Nephron (organoid): ENCODE measurements around the gene PPOX.

Source experiments
- H3K27ac Mint-ChIP-seq, 3 experiments: 2 replicates each; pipeline ENCODE4 v1.8.0; 2020; ENCODE audit warnings: mixed read lengths in 3 of 3, mild to moderate bottlenecking in 2 of 3, moderate library complexity in 1 of 3
- H3K27me3 Mint-ChIP-seq: 2 replicates; pipeline ENCODE4 v1.8.0; 2021; ENCODE audit warnings: low read depth, mild to moderate bottlenecking, moderate library complexity, mixed read lengths
- H3K36me3 Mint-ChIP-seq: 2 replicates; pipeline ENCODE4 v1.8.0; 2020; ENCODE audit warnings: low read depth, mixed read lengths
- H3K4me1 Mint-ChIP-seq: 2 replicates; pipeline ENCODE4 v1.8.0; 2020; ENCODE audit warnings: mixed read lengths
- H3K4me3 Mint-ChIP-seq, 3 experiments: 2 replicates each; pipeline ENCODE4 v1.8.0; 2020; ENCODE audit warnings: mild to moderate bottlenecking in 3 of 3, mixed read lengths in 3 of 3, moderate library complexity in 2 of 3
- H3K9me3 Mint-ChIP-seq: 2 replicates; pipeline ENCODE4 v1.8.0; 2020; ENCODE audit warnings: mixed read lengths
- TF ChIP-seq, protein P1 (sequence below), 3 experiments: fragments of 200-600 bp; sonication (generic); IDR thresholded peaks; one replicate each; pipeline ENCODE4 v1.5.0; 2021; ENCODE audit warnings: antibody characterized with exemption in 3 of 3; ENCODE audit not compliant: unreplicated experiment in 3 of 3

The PPOX gene

DNA sequence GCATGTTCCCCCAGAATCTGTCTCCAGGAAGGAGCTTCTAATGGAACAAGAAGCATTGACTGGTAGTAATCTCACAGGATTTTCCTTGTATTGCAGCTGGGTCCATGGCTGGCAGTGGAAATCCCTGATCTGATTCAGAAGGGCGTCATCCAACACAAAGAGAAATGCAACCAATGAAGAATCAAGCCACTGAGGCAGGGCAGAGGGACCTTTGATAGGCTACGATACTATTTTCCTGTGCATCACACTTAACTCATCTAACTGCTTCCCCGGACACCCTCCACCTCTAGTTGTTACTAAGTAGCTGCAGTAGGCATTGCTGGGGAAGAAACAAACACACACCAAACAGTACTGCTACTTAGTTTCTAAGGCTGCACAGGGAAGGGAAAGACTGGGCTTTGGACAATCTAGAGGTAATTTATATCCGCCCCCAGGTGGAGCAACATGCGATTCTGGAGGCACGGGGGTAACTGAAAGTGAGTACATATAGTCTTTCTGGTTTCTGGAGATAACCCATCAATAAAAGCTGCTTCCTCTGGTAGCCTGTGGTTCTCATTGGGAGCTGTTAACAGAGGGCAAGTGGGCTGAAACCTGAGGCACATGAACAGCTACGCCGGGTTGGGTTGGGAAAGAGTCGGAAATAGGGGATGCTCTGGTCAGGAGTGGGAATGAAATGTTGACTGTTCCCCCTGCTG is 7.8 kb upstream of the PPOX start:
- Mint-ChIP-seq H3K27ac (peak overlapping the region; percentile 88 to 95 (median 91)), H3K4me3 (peak overlapping the region; percentile 91 to 96 (median 92)), H3K36me3 (peaks cover 59% of the 10 kb centered on the region)

DNA sequence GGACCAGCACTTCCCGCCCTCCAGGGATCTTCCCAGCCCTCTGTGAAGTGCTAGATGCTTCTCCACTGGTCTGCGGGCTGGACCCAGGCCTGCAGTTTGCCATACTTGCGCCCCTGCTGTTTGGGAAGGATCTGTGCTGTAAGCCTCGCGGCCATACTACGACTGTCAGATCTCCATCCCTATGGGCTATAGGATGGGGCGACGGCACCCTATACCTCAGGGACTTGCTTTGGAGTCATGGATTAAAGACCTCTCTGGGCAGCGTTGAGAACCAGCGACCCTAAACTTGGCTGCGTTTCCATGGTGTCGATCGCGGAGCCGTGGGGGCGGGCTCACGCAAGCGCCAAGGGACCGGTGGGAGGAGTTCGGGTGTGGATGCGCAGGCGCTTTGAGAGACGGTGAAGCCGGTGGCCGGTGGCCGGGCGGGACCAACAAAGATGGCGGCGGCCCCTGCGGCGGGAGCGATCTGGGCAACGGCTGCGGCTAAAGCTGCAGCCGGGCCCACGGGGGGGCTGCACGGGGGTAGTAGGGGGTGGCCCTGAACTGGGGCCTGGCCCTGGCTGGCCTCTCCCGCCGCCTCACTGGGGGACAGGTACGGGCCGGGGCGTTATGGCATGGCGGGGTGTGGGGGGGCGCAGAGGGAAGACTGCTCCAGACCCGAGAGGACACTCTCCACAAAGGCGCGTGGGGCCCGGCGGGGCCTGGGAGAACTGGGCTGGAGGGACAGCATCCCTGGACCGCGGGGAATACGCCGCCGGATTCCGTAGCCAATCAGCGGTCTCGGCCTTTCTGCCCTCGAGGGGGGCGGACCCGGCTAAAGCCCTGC is 6.9 kb upstream of the PPOX start, which contains the start of gene USP21:
TSS of gene USP21 (plus strand) at position 414 of the 826 bp plus-strand sequence. CDS start 1,141 bp downstream, outside the sequence.
- Mint-ChIP-seq H3K27ac (peak within 1 kb of the TSS; percentile 88 to 95 (median 91)), H3K4me3 (peak within 1 kb of the TSS; percentile 91 to 96 (median 92)), H3K27me3 (no peaks in the 10 kb centered on the region), H3K36me3 (peaks cover 66% of the 10 kb centered on the region), H3K9me3 (no peaks in the 10 kb centered on the region), H3K4me1 (peaks cover 55% of the 10 kb centered on the region)
- TF ChIP-seq, protein P1, sequence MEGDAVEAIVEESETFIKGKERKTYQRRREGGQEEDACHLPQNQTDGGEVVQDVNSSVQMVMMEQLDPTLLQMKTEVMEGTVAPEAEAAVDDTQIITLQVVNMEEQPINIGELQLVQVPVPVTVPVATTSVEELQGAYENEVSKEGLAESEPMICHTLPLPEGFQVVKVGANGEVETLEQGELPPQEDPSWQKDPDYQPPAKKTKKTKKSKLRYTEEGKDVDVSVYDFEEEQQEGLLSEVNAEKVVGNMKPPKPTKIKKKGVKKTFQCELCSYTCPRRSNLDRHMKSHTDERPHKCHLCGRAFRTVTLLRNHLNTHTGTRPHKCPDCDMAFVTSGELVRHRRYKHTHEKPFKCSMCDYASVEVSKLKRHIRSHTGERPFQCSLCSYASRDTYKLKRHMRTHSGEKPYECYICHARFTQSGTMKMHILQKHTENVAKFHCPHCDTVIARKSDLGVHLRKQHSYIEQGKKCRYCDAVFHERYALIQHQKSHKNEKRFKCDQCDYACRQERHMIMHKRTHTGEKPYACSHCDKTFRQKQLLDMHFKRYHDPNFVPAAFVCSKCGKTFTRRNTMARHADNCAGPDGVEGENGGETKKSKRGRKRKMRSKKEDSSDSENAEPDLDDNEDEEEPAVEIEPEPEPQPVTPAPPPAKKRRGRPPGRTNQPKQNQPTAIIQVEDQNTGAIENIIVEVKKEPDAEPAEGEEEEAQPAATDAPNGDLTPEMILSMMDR (IDR thresholded peaks at IDR 0.05; ENCODE audit: unreplicated experiment in 3 of 3) = peak; percentile 13 to 35 (median 25)

More for the DNA sequence above, 7.8 kb upstream of the PPOX start:
- Mint-ChIP-seq H3K27me3 (no peaks in the 10 kb centered on the region), H3K9me3 (no peaks in the 10 kb centered on the region), H3K4me1 (peaks cover 57% of the 10 kb centered on the region)
- TF ChIP-seq, protein P1 (IDR thresholded peaks at IDR 0.05; ENCODE audit: unreplicated experiment in 3 of 3) = no peak

DNA sequence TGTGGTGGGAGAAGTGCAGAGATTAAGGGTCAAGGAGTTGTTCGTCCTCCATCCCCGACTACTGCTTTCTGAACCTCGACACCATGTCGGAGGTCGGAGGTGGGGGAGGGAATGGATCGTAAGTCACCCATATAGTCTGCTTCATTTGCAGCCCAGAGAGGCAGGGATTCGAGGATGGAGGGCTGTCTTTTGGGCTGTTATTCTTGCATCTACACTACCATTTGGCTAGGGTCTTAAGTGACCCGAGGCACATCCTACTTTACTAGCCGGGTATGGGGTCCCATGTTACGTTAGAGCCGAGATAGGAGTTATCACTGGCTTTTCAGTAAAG is 6.3 kb upstream of the PPOX start:
- no peaks in the 10 kb centered on the region for H3K27me3 Mint-ChIP-seq
- TF ChIP-seq, protein P1 (IDR thresholded peaks at IDR 0.05; ENCODE audit: unreplicated experiment in 3 of 3) = no peak
- no peaks in the 10 kb centered on the region for H3K9me3 Mint-ChIP-seq
- H3K36me3 Mint-ChIP-seq = peaks cover 68% of the 10 kb centered on the region
- H3K27ac Mint-ChIP-seq = peak overlapping the region; percentile 88 to 95 (median 91)
- H3K4me3 Mint-ChIP-seq = peak overlapping the region; percentile 91 to 96 (median 92)
- H3K4me1 Mint-ChIP-seq = peaks cover 54% of the 10 kb centered on the region

DNA sequence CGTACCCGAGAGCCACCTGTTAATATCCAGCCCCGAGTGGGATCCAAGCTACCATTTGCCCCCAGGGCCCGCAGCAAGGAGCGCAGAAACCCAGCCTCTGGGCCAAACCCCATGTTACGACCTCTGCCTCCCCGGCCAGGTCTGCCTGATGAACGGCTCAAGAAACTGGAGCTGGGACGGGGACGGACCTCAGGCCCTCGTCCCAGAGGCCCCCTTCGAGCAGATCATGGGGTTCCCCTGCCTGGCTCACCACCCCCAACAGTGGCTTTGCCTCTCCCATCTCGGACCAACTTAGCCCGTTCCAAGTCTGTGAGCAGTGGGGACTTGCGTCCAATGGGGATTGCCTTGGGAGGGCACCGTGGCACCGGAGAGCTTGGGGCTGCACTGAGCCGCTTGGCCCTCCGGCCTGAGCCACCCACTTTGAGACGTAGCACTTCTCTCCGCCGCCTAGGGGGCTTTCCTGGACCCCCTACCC is 5.5 kb upstream of the PPOX start:
- no peaks in the 10 kb centered on the region for H3K9me3 Mint-ChIP-seq
- TF ChIP-seq, protein P1 (IDR thresholded peaks at IDR 0.05; ENCODE audit: unreplicated experiment in 3 of 3) = no peak
- peaks cover 64% of the 10 kb centered on the region for H3K36me3 Mint-ChIP-seq
- peak overlapping the region; percentile 30 to 91 (median 79) for H3K27ac Mint-ChIP-seq
- H3K4me1 Mint-ChIP-seq = peaks cover 53% of the 10 kb centered on the region
- peak overlapping the region; percentile 91 to 96 (median 92) for H3K4me3 Mint-ChIP-seq
- H3K27me3 Mint-ChIP-seq = no peaks in the 10 kb centered on the region

DNA sequence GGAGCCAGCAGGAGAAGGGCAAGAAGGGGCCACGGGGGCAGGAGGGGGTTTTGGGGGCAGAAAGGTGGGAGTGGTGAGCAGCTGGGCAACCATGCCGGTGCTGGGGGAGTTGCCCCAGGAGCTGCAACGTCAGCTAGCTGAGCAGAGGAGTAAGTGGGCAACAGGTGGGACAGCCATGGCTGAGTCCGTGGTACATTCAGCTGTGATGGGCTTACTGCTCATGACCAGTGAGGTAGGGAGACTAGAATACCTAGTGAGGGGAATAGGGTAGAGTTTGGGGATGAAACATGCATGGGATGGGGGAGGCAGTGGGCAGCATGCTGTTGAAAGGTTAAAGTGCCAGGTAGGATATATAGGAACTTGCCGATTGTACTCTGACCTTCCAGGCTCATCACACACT is 4.6 kb upstream of the PPOX start:
- H3K27ac Mint-ChIP-seq = peak overlapping the region in 1 of 3 experiments; percentile 31
- peaks cover 61% of the 10 kb centered on the region for H3K4me1 Mint-ChIP-seq
- H3K9me3 Mint-ChIP-seq = no peaks in the 10 kb centered on the region
- TF ChIP-seq, protein P1 (IDR thresholded peaks at IDR 0.05; ENCODE audit: unreplicated experiment in 3 of 3) = no peak
- peak overlapping the region; percentile 63 to 96 (median 92) for H3K4me3 Mint-ChIP-seq
- H3K36me3 Mint-ChIP-seq = peaks cover 61% of the 10 kb centered on the region
- H3K27me3 Mint-ChIP-seq = no peaks in the 10 kb centered on the region
